Fibroblast of lung (primary cell): Measurements from ENCODE around the gene GMNN. TPM values are rescaled to one million over a fixed set of nuclear protein-coding genes. Genes with fewer than 3 reads are reported as not detected.
A peak's percentile ranks its signal among the peaks of the same experiment; 100 is the strongest.

ENCODE experiments used
- DNase-seq, 2 donors: peaks; one replicate each; pipeline versions ENCODE4 v3.0.0 to v3.0.0-alpha.2; 2010; ENCODE audit warnings: low read depth in 2 of 2
- H2AFZ ChIP-seq: 2 replicates; pipeline ENCODE4 v1.5.1; 2012; ENCODE audit warnings: low read length, control low read depth, inconsistent platforms
- H3K27ac ChIP-seq: 2 replicates; pipeline ENCODE4 v1.5.1; 2011; ENCODE audit warnings: low read length, control low read depth; ENCODE audit not compliant: insufficient read depth
- H3K27me3 ChIP-seq: 2 replicates; pipeline ENCODE4 v1.5.1; 2011; ENCODE audit warnings: mild to moderate bottlenecking, low read length; ENCODE audit not compliant: control insufficient read depth, insufficient read depth
- H3K36me3 ChIP-seq: 2 replicates; pipeline ENCODE4 v1.5.1; 2011; ENCODE audit warnings: low read length; ENCODE audit not compliant: control insufficient read depth, insufficient read depth
- H3K4me1 ChIP-seq: 2 replicates; pipeline ENCODE4 v1.5.1; 2011; ENCODE audit warnings: low read length; ENCODE audit not compliant: control insufficient read depth, insufficient read depth; ENCODE audit errors: extremely low read depth
- H3K4me2 ChIP-seq: 2 replicates; pipeline ENCODE4 v1.5.1; 2011; ENCODE audit warnings: low read length, control low read depth; ENCODE audit not compliant: insufficient read depth; ENCODE audit errors: extremely low read depth
- H3K4me3 ChIP-seq, 4 experiments: fragments of 200-600 bp in 1 of 4; sonication (generic) in 1 of 4; replicated peaks in 1 of 4; 2 replicates each; pipeline ENCODE4 v1.5.1; 2011 to 2016; ENCODE audit warnings: low read length in 4 of 4, low read depth in 3 of 4, mild to moderate bottlenecking in 3 of 4, control low read depth in 2 of 4, inconsistent platforms in 1 of 4, mixed read lengths in 1 of 4; ENCODE audit not compliant: insufficient read depth in 1 of 4; ENCODE audit errors: control extremely low read depth in 1 of 4
- H3K79me2 ChIP-seq: 2 replicates; pipeline ENCODE4 v1.5.1; 2012; ENCODE audit warnings: mild to moderate bottlenecking, low read length, inconsistent platforms; ENCODE audit not compliant: control insufficient read depth, insufficient read depth
- H3K9ac ChIP-seq: 2 replicates; pipeline ENCODE4 v1.5.1; 2011; ENCODE audit warnings: mild to moderate bottlenecking, low read length, control low read depth; ENCODE audit not compliant: insufficient read depth
- H3K9me3 ChIP-seq: 2 replicates; pipeline ENCODE4 v1.5.1; 2012; ENCODE audit warnings: low read depth, low read length; ENCODE audit not compliant: control insufficient read depth, insufficient read depth
- H4K20me1 ChIP-seq: 2 replicates; pipeline ENCODE4 v1.5.1; 2011; ENCODE audit warnings: low read length; ENCODE audit not compliant: control insufficient read depth, insufficient read depth; ENCODE audit errors: extremely low read depth
- EZH2 ChIP-seq: IDR thresholded peaks from 2 replicates; pipeline ENCODE4 v1.5.1; 2012; ENCODE audit warnings: low read length, control low read depth, mild to moderate bottlenecking; ENCODE audit errors: missing control alignments
- polyA plus RNA-seq, 2 donors: library from polyadenylated mRNA; depleted of rRNA in 1 of 2; stranded (reverse) in 1 of 2; unstranded in 1 of 2; fragments of >200 nt; gene quantifications; 2 replicates each; pipeline ENCODE4 v1.2.1, GENCODE V29; 2011 to 2012; ENCODE audit warnings: missing spikeins in 1 of 2
- total RNA-seq: library from RNA; depleted of rRNA; stranded (reverse); fragments of >200 nt; gene quantifications from 2 replicates; pipeline ENCODE4 v1.2.1, GENCODE V29; 2014
- TF ChIP-seq, protein P1 (sequence below), 2 donors: IDR thresholded peaks in 1 of 2; conservative IDR thresholded peaks in 1 of 2; 1 replicate in 1 of 2; 2 replicates in 1 of 2; pipeline ENCODE4 v1.5.1; 2011 to 2012; ENCODE audit warnings: low read length in 2 of 2, control low read depth in 1 of 2, inconsistent platforms in 1 of 2, low read depth in 1 of 2, mild to moderate bottlenecking in 1 of 2

GMNN gene
- total and polyA plus RNA-seq, 2 donors (not counting 1 experiment from before 2014, with no cell fraction given): 12.9 to 18.9 TPM

DNA sequence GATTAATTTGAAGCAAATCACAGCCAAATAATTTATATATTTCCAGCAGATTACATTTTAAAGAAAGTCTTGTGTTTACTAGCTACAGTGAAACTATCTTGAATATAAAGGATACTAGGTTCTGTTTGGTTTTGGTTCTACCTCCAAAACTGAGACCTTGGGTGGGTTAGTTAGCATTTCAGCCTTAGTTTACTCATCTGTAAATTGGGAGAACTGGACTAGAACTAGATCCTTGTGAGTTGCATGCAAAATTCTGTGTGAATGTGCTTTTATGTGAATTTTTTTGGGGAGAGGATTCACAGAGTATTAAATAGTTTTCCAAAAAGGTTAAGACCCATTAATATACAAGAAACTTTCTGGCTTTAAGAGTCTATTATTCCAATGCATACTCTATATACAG is 4.1 kb downstream of the GMNN start:
- H3K36me3 ChIP-seq: peaks cover 4% of the 10 kb centered on the region

DNA sequence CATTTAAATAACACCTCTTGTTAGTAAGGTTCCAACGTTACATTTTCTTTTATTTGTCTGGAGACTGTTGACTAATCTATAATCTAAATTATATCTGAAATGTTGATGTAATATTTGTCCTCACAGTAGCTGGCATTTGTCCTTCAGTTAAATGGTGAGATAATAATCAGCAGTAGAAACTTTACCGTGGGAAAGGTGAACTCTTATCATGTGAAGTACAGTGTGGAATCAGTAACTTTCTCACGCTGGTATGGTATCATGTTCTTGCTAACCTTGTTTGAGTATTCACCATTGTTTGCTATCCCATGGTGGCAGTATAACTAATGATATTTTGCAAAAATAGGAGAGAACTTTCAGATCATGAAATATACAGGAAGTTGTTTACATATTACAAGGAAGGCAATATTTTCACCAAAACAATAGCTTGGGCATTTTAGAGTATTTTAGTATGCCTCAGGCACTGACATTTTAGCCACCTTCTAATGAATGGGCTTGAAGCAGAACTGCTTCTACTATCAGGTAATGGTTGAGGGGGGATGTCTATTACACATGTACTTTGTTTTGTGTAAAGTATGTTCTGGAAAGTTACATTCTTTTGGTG is 4.8 kb downstream of the GMNN start:
- Histone ChIP-seq H2AFZ (no peak overlapping the region), H3K9ac (no peak overlapping the region), H4K20me1 (no peaks in the 10 kb centered on the region), H3K4me3 (no peak overlapping the region), H3K79me2 (peaks cover 54% of the 10 kb centered on the region), H3K9me3 (no peaks in the 10 kb centered on the region), H3K27me3 (no peaks in the 10 kb centered on the region), H3K27ac (no peak overlapping the region), H3K4me1 (peaks cover 9% of the 10 kb centered on the region), H3K36me3 (peaks cover 6% of the 10 kb centered on the region), H3K4me2 (peak overlapping the region; percentile 44)
- no peak for TF ChIP-seq EZH2
- TF ChIP-seq, protein P1, sequence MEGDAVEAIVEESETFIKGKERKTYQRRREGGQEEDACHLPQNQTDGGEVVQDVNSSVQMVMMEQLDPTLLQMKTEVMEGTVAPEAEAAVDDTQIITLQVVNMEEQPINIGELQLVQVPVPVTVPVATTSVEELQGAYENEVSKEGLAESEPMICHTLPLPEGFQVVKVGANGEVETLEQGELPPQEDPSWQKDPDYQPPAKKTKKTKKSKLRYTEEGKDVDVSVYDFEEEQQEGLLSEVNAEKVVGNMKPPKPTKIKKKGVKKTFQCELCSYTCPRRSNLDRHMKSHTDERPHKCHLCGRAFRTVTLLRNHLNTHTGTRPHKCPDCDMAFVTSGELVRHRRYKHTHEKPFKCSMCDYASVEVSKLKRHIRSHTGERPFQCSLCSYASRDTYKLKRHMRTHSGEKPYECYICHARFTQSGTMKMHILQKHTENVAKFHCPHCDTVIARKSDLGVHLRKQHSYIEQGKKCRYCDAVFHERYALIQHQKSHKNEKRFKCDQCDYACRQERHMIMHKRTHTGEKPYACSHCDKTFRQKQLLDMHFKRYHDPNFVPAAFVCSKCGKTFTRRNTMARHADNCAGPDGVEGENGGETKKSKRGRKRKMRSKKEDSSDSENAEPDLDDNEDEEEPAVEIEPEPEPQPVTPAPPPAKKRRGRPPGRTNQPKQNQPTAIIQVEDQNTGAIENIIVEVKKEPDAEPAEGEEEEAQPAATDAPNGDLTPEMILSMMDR (conservative IDR thresholded peaks at IDR 0.05 in 1 of 2, IDR thresholded peaks at IDR 0.05 in 1 of 2; ENCODE audit: low read depth in 1 of 2, low read length in 2 of 2): no peak
- DNase-seq: no peak

More for the DNA sequence above, 4.1 kb downstream of the GMNN start:
- Histone ChIP-seq H3K4me3 (no peak overlapping the region), H3K4me1 (peaks cover 9% of the 10 kb centered on the region), H3K27ac (no peak overlapping the region), H3K4me2 (no peak overlapping the region), H3K9ac (no peak overlapping the region), H3K27me3 (no peaks in the 10 kb centered on the region), H3K79me2 (peaks cover 54% of the 10 kb centered on the region), H4K20me1 (no peaks in the 10 kb centered on the region), H2AFZ (no peak overlapping the region), H3K9me3 (no peaks in the 10 kb centered on the region)
- TF ChIP-seq, protein P1 (conservative IDR thresholded peaks at IDR 0.05 in 1 of 2, IDR thresholded peaks at IDR 0.05 in 1 of 2; ENCODE audit: low read depth in 1 of 2, low read length in 2 of 2): no peak
- TF ChIP-seq EZH2: no peak
- DNase-seq: no peak

DNA sequence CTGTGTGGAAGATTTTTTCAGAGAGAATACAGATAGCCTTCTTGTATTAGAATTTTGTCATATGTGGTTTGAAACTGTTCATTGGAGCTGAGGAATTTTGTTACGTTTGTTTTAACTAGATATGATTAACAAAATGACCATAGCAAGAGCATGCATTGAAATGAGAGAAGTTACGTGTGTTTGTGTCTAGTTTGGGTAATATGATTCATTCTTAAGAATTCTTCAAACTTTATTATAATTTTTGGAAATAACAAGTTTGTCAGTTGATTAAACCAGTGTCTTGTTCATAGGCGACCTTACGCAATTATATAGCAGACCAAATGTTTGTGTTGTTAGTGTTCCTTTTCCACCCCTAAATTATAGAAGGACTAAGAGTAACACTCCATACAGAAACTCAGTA is 5.5 kb downstream of the GMNN start:
- Histone ChIP-seq H3K9ac (no peak overlapping the region), H3K27ac (no peak overlapping the region), H3K4me3 (no peak overlapping the region), H3K4me2 (peak overlapping the region; percentile 44), H3K4me1 (peaks cover 9% of the 10 kb centered on the region), H3K36me3 (peaks cover 7% of the 10 kb centered on the region), H3K9me3 (no peaks in the 10 kb centered on the region), H3K79me2 (peaks cover 52% of the 10 kb centered on the region), H4K20me1 (no peaks in the 10 kb centered on the region), H3K27me3 (no peaks in the 10 kb centered on the region), H2AFZ (no peak overlapping the region)
- DNase-seq: peak; percentile 20 to 54
- TF ChIP-seq EZH2: no peak
- TF ChIP-seq, protein P1 (conservative IDR thresholded peaks at IDR 0.05 in 1 of 2, IDR thresholded peaks at IDR 0.05 in 1 of 2; ENCODE audit: low read depth in 1 of 2, low read length in 2 of 2): no peak
